ENCODE measurements around the gene TMEM231. TPM values are rescaled to one million over a fixed set of nuclear protein-coding genes. Genes with fewer than 3 reads are reported as not detected.
A peak's percentile ranks its signal among the peaks of the same experiment; 100 is the strongest.

Gene TMEM231
- total RNA-seq, 1 experiment from 2014 or later: 3.4 TPM

DNA sequence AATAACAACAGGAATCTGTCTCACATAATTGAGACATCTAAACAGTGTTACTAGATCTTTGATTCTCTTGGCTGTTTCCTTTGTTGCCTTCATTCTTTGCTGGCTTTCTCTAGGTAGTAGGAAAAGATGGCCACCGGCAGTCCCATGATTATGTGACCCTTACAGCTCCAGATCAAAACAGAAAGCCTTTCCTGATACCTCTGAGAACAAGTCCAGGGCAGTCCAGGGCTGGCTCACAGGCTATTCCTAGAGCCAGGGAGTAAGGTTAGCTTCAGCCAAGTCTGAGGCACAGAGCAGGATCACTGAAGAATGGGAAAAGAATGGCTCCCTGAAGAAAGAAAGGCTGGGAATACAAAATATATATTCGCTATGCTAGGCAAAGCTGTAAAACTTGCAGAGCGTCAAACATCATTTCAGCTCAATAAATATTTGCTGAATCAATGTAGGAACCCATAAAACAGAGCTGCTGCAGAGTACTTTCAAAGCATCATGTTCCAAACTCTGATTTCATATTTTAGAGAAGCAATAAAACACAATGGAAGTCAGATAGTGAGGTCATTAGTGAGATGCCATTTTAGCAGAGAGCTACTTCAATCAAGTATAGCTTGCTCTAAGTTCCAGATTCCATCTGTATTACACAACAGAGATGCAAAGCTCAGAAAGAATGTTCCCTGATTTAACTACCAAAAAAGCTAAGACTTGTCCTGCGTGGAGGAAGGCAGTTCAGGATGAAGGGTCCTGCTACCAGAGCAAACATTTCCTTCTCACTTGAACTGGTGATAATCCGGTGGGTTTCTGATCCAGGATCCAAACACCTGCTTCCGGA lies 43.6 kb upstream of the TMEM231 start:
- peaks cover 13% of the 10 kb centered on the region for H3K9me3 ChIP-seq (ENCODE audit: control insufficient read depth, low read depth, low read length)
- no peak overlapping the region for H2BK120ac ChIP-seq (ENCODE audit: low read depth, low read length, poor library complexity, severe bottlenecking)
- Mint-ChIP-seq H3K27me3 (ENCODE audit: low read depth) (no peaks in the 10 kb centered on the region), H3K4me3 (no peak overlapping the region), H3K27ac (peak overlapping the region in 1 of 3 experiments; percentile 80; a peak in 1 of 7 replicates), H3K4me1 (peaks cover 6% of the 10 kb centered on the region in 2 experiments), H3K9me3 (peaks cover 11 to 24% of the 10 kb centered on the region in 2 experiments; a peak in 4 of 5 replicates), H3K36me3 (ENCODE audit: insufficient read depth in 1 of 3, low read depth in 3 of 3) (peaks cover 55 to 69% (median 66%) of the 10 kb centered on the region in 3 experiments)
- H3K79me2 ChIP-seq (ENCODE audit: insufficient read depth, low read length): no peaks in the 10 kb centered on the region
- no peak overlapping the region for H3K4ac ChIP-seq (ENCODE audit: low read depth, low read length)
- no peak for DNase-seq
- no peak overlapping the region for H3K56ac ChIP-seq (ENCODE audit: insufficient read length, low read depth, low read length)
- no peak overlapping the region for H3K9ac ChIP-seq (ENCODE audit: extremely low read depth, insufficient read length, low read length)
- no peak overlapping the region for H3K14ac ChIP-seq (ENCODE audit: insufficient read depth, low read length)
- no peaks in the 10 kb centered on the region for H4K20me1 ChIP-seq (ENCODE audit: control insufficient read depth, insufficient read depth, insufficient read length)
- no peak overlapping the region for H3K4me2 ChIP-seq (ENCODE audit: insufficient read depth, insufficient read length, low read length)
- H2AFZ ChIP-seq (ENCODE audit: low read length): no peak overlapping the region
- H2BK5ac ChIP-seq (ENCODE audit: insufficient read length, low read length): no peak overlapping the region
- no peak overlapping the region for H3K27ac ChIP-seq (ENCODE audit: insufficient read length, low read depth, low read length)
- TF ChIP-seq CTCF (conservative IDR thresholded peaks at IDR 0.05): no peak
- H2AK5ac ChIP-seq (ENCODE audit: insufficient read length, low read length): no peak overlapping the region
- H2BK20ac ChIP-seq (ENCODE audit: low read depth, low read length, poor library complexity, severe bottlenecking): no peak overlapping the region
- no peaks in the 10 kb centered on the region for H3K23me2 ChIP-seq (ENCODE audit: insufficient read length, low read depth, low read length, poor library complexity, severe bottlenecking)
- H4K5ac ChIP-seq (ENCODE audit: insufficient read length, low read depth, low read length): no peak overlapping the region
- no peak overlapping the region for H4K8ac ChIP-seq (replicated peaks; ENCODE audit: insufficient read length, low read depth, low read length)
- no peaks in the 10 kb centered on the region for H3K27me3 ChIP-seq (ENCODE audit: insufficient read depth, low read length)
- no peak overlapping the region for H2BK15ac ChIP-seq (ENCODE audit: low read depth, low read length)
- no CpG with 5 or more reads among the region's 6 CpGs for WGBS (ENCODE audit: extremely low coverage, insufficient read length, low lambda C conversion rate)
- no peak overlapping the region for H3K23ac ChIP-seq (ENCODE audit: insufficient read length, low read depth, low read length)
- no peak overlapping the region for H2BK12ac ChIP-seq (ENCODE audit: insufficient read length, low read depth, low read length)
- no peaks in the 10 kb centered on the region for H3K4me1 ChIP-seq (ENCODE audit: insufficient read depth, low read length)
- no peaks in the 10 kb centered on the region for H3K79me1 ChIP-seq (ENCODE audit: insufficient read depth, low read depth, low read length, poor library complexity, severe bottlenecking)
- no peak overlapping the region for H3T11ph ChIP-seq (ENCODE audit: low read length)
- H3K18ac ChIP-seq (ENCODE audit: insufficient read length, low read depth, low read length): no peak overlapping the region
- H4K91ac ChIP-seq (ENCODE audit: insufficient read length, low read depth, low read length): no peak overlapping the region
